ENCODE measurements around the gene BCAN. TPM values are rescaled to one million over a fixed set of nuclear protein-coding genes. Genes with fewer than 3 reads are reported as not detected.

BCAN gene
- total RNA-seq, 2 experiments from 2014 or later = not detected

DNA sequence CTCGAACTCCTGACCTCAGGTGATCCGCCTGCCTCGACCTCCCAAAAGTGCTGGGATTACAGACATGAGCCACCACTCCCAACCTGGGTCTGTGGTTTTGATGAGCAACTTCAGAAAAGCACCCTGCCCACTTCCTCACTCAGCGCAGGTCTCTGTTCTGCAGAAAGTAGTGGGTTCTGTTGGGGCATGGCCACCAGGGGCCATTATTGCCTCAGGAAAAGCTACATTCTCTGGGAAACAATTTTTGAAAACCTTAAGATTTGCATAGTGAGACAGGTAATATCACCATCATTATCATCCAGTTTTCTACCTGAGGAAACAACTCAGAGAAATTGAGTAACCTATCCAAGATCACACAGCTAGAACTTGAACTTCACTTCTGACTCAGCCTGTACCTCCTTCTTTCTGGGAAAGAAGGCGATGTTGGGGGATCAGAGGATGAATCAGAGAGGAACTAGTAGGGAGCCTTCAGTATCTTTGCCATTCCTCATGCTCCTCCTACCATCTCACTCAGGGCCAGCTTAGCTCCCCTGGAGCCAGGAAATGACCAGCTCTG, 42.4 kb downstream of the BCAN start:
- H3K27me3 Mint-ChIP-seq (ENCODE audit: low read depth) = peaks cover 41% of the 10 kb centered on the region
- peak; percentile 66 for DNase-seq
- ChIA-PET CTCF (interaction anchor here (0.6 to 19.7 kb wide), 15 partner anchors 9 to 733 kb away, joined by 3 to 543 read pairs (median 6); partner anchors contain the start of genes CRABP2, ISG20L2 and METTL25B), POLR2A (no interaction called here)
- H3K4me3 Mint-ChIP-seq = no peak overlapping the region
- H3K4me1 Mint-ChIP-seq (ENCODE audit: low read depth) = peaks cover 21% of the 10 kb centered on the region
- peak overlapping the region; percentile 25 for H3K27ac Mint-ChIP-seq
- ATAC-seq = peak; percentile 80
- H3K36me3 Mint-ChIP-seq (ENCODE audit: low read depth) = no peaks in the 10 kb centered on the region
- no peaks in the 10 kb centered on the region for H3K9me3 Mint-ChIP-seq (ENCODE audit: insufficient read depth)

DNA sequence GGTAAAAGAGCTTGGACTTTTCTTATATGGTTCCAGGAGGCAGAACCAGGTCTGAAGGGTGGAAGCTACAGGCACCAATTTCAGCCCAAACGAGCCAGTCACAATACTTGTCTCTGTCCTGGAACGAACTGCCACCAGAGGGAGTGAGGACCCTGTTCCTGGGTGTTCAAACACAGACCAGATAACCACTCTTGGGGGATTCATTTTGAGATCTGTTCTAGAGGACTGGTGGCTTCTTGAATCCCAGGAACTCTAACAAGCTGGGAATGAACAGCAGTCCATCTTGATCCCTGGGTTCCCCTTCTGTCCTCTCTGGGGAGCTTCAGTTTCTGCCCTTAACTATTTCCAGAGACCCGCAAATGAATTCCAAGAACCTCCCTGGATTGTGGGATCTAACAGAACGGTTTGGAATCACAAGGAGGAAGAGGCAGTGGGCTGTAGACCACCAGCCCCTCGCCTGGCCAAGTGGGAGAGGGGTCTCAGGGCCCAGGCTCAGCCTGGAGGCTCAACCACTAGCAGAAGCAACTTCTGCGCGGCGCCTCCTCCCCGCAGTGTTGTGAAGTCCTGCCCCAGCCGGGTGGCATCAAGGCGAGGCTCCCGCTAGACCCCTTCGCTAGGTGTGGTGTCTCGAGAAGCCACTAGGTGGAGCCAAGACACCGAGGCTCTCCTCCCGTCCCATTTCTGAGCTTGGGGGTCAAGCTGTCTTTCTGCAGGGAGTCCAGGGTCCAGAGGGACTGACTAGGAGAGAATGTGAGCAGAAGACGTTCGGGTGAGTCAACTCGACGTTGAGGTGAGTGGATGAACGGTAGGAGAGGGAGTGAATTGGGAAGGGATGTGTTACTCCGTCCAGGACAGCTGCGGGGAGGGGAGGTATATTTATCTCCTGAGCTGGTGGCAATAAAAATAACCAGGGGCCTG, 47.4 kb downstream of the BCAN start:
- Mint-ChIP-seq H3K4me1 (ENCODE audit: low read depth) (peaks cover 36% of the 10 kb centered on the region), H3K27ac (no peak overlapping the region), H3K9me3 (ENCODE audit: insufficient read depth) (no peaks in the 10 kb centered on the region), H3K36me3 (ENCODE audit: low read depth) (no peaks in the 10 kb centered on the region), H3K4me3 (no peak overlapping the region), H3K27me3 (ENCODE audit: low read depth) (peaks cover 55% of the 10 kb centered on the region)
- peak; percentile 97 for ATAC-seq
- ChIA-PET POLR2A (interaction anchor here (0.7 to 2.1 kb wide), 5 partner anchors 12 to 171 kb away, joined by 3 to 16 read pairs (median 5); partner anchors contain the start of genes ISG20L2 and METTL25B), CTCF (interaction anchor here (0.6 to 19.7 kb wide), 53 partner anchors 10 to 446 kb away, joined by 3 to 543 read pairs (median 4); partner anchors contain the start of genes CRABP2, INSRR, ISG20L2 and METTL25B)
- DNase-seq = peak; percentile 83

DNA sequence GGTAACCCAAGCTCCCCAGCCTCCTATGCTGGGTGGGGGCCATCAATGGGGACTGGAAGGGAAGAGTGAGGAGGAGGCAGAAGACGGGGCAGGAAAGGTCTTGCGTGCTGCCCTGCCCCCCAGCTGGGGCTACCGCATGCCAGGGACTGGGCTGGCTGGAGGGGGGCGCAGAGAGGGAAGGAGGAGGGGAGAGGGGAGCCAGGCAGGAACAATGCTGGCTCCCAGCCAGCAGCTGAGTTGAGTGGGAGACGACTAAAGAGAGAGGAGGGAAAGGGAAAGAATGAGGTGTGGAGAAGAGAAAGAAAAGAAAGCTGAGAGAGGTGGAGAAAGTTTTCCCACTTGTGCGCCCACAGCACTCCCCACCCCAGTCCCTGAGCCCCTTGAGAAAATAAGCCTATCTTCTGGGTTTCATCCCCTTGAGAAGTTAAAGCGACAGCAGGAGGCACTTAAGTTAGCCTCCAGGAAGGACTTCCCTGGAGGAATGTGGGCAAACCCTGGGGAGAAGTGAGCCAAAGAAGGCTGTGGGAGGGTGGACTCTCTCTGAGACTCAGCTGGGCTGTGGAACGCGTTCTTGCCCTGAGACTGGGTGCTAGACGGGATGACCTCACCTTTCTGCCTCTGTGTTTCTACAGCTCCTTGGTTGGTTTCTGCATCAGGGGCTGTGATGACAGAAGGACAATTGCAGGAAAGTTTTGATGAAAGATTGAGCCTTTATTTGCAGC, 48.2 kb downstream of the BCAN start:
- no peak overlapping the region for H3K27ac Mint-ChIP-seq
- POLR2A ChIA-PET = interaction anchor here (0.7 to 2.1 kb wide), 5 partner anchors 11 to 66 kb away, joined by 3 to 16 read pairs (median 5); partner anchors contain the start of genes ISG20L2 and METTL25B
- H3K4me3 Mint-ChIP-seq = no peak overlapping the region

DNA sequence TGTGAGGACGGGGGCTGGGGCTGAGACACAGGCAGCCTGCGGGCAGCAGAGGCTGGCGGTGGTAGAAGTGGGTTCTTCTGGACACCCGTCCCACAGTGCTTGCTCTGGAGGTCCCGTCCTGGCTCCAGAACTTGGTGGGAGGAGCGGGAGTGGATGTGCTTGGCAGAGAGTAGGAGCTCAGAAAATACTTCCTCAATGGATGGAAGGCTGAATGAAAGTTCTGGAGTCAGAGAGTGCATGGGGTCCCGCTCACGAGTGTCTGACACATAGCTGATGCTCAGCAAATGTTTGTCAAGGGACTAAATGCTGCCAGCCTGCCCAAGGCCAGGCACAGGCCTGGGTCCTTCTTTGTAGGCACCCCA, 48.7 kb downstream of the BCAN start:
- Mint-ChIP-seq H3K27me3 (ENCODE audit: low read depth) (peaks cover 54% of the 10 kb centered on the region), H3K36me3 (ENCODE audit: low read depth) (no peaks in the 10 kb centered on the region), H3K27ac (no peak overlapping the region), H3K9me3 (ENCODE audit: insufficient read depth) (no peaks in the 10 kb centered on the region), H3K4me3 (no peak overlapping the region), H3K4me1 (ENCODE audit: low read depth) (peaks cover 29% of the 10 kb centered on the region)
- CTCF ChIA-PET = interaction anchor here (0.9 to 19.7 kb wide), 20 partner anchors 12 to 245 kb away, joined by 3 to 543 read pairs (median 10); partner anchors contain the start of genes CRABP2, INSRR, ISG20L2 and METTL25B
- ATAC-seq (no peak), DNase-seq (no peak)
- POLR2A ChIA-PET = interaction anchor here (0.7 to 2.1 kb wide), 5 partner anchors 11 to 99 kb away, joined by 3 to 16 read pairs (median 5); partner anchors contain the start of gene NAXE

More for the DNA sequence above, 48.2 kb downstream of the BCAN start:
- H3K4me1 Mint-ChIP-seq (ENCODE audit: low read depth) = peaks cover 29% of the 10 kb centered on the region
- CTCF ChIA-PET = interaction anchor here (0.6 to 19.7 kb wide), 48 partner anchors 11 to 445 kb away, joined by 3 to 543 read pairs (median 4); partner anchors contain the start of genes CRABP2, INSRR, ISG20L2 and METTL25B
- H3K9me3 Mint-ChIP-seq (ENCODE audit: insufficient read depth) = no peaks in the 10 kb centered on the region
- no peak for ATAC-seq
- DNase-seq = no peak
- H3K27me3 Mint-ChIP-seq (ENCODE audit: low read depth) = peaks cover 57% of the 10 kb centered on the region
- no peaks in the 10 kb centered on the region for H3K36me3 Mint-ChIP-seq (ENCODE audit: low read depth)

- POLR2A ChIA-PET = interaction anchor here (0.9 kb wide), 1 partner anchor 99 kb away, joined by 3 read pairs; the partner anchor contains the start of gene NAXE
- H3K27me3 Mint-ChIP-seq (ENCODE audit: low read depth) = peaks cover 53% of the 10 kb centered on the region
- H3K9me3 Mint-ChIP-seq (ENCODE audit: insufficient read depth) = no peaks in the 10 kb centered on the region
- ATAC-seq = no peak
- H3K4me1 Mint-ChIP-seq (ENCODE audit: low read depth) = peaks cover 29% of the 10 kb centered on the region
- DNase-seq = no peak
- no peak overlapping the region for H3K4me3 Mint-ChIP-seq
- no peaks in the 10 kb centered on the region for H3K36me3 Mint-ChIP-seq (ENCODE audit: low read depth)
- no peak overlapping the region for H3K27ac Mint-ChIP-seq
- CTCF ChIA-PET = interaction anchor here (1.0 to 19.7 kb wide), 9 partner anchors 12 to 199 kb away, joined by 3 to 543 read pairs (median 67); partner anchors contain the start of genes CRABP2, INSRR, ISG20L2 and METTL25B
Observed at GRCh38 chr1:156691191-156691590, 49.3 kb downstream of the BCAN start.

- peaks cover 53% of the 10 kb centered on the region for H3K27me3 Mint-ChIP-seq (ENCODE audit: low read depth)
Observed at GRCh38 chr1:156691665-156692440, 49.9 kb downstream of the BCAN start.

DNA sequence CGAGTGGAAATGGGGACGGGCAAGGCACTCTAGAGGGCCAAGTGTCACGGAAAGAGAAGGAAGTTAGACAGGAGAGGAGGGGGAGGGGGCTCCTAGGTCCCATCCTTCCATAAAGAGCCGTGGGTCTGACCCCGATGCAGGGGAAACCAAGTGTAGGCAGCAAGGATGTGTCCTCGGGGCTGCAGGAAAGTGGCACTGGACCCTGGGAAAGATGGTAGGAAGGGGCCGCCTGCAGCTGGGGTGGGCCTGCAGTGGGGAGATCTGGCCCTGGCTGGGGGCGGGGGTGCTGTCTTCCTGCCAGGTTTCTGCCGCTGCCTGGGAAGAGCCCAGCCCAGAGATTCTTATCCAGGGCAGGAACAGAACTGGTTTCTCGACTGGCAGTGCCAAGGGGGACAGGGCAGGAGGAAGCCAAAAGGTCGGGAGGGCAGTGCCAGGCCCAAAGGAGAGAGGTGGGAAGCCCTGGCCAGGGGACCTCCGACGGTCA, 50.6 kb downstream of the BCAN start:
- Mint-ChIP-seq H3K9me3 (ENCODE audit: insufficient read depth) (no peaks in the 10 kb centered on the region), H3K4me3 (no peak overlapping the region), H3K27ac (no peak overlapping the region), H3K27me3 (ENCODE audit: low read depth) (peaks cover 53% of the 10 kb centered on the region), H3K36me3 (ENCODE audit: low read depth) (no peaks in the 10 kb centered on the region), H3K4me1 (ENCODE audit: low read depth) (peaks cover 29% of the 10 kb centered on the region)
- POLR2A ChIA-PET = no interaction called here
- no peak for ATAC-seq
- no peak for DNase-seq
- CTCF ChIA-PET = interaction anchor here (4.3 to 19.7 kb wide), 6 partner anchors 13 to 167 kb away, joined by 26 to 543 read pairs (median 102); partner anchors contain the start of genes CRABP2, INSRR, ISG20L2 and METTL25B

More at GRCh38 chr1:156691665-156692440, 49.9 kb downstream of the BCAN start:
- Mint-ChIP-seq H3K4me3 (no peak overlapping the region), H3K27ac (peak overlapping the region; percentile 5), H3K4me1 (ENCODE audit: low read depth) (peaks cover 29% of the 10 kb centered on the region), H3K9me3 (ENCODE audit: insufficient read depth) (no peaks in the 10 kb centered on the region), H3K36me3 (ENCODE audit: low read depth) (no peaks in the 10 kb centered on the region)
- POLR2A ChIA-PET = interaction anchor here (0.9 kb wide), 1 partner anchor 100 kb away, joined by 3 read pairs; the partner anchor contains the start of gene NAXE
- DNase-seq = no peak
- no peak for ATAC-seq
- CTCF ChIA-PET = interaction anchor here (1.0 to 19.7 kb wide), 7 partner anchors 13 to 184 kb away, joined by 3 to 543 read pairs (median 69); partner anchors contain the start of genes CRABP2, INSRR, ISG20L2 and METTL25B

GRCh38 chr1:156692925-156693847, 51.3 kb downstream of the BCAN start:
- H3K9me3 Mint-ChIP-seq (ENCODE audit: insufficient read depth) = no peaks in the 10 kb centered on the region
- peaks cover 53% of the 10 kb centered on the region for H3K27me3 Mint-ChIP-seq (ENCODE audit: low read depth)
- no peaks in the 10 kb centered on the region for H3K36me3 Mint-ChIP-seq (ENCODE audit: low read depth)
- ChIA-PET POLR2A (no interaction called here), CTCF (interaction anchor here (1.3 to 19.7 kb wide), 4 partner anchors 9 to 32 kb away, joined by 7 to 543 read pairs (median 190); partner anchors contain the start of genes CRABP2, ISG20L2, METTL25B and NES)
- no peak for ATAC-seq
- no peak overlapping the region for H3K4me3 Mint-ChIP-seq
- peak; percentile 47 for DNase-seq
- peak overlapping the region; percentile 15 for H3K27ac Mint-ChIP-seq
- H3K4me1 Mint-ChIP-seq (ENCODE audit: low read depth) = peaks cover 29% of the 10 kb centered on the region

GRCh38 chr1:156693848-156694689, 52.2 kb downstream of the BCAN start:
- DNase-seq = no peak
- Mint-ChIP-seq H3K27ac (no peak overlapping the region), H3K27me3 (ENCODE audit: low read depth) (peaks cover 48% of the 10 kb centered on the region), H3K4me1 (ENCODE audit: low read depth) (peaks cover 29% of the 10 kb centered on the region), H3K9me3 (ENCODE audit: insufficient read depth) (no peaks in the 10 kb centered on the region), H3K36me3 (ENCODE audit: low read depth) (peaks cover 3% of the 10 kb centered on the region), H3K4me3 (no peak overlapping the region)
- no peak for ATAC-seq
- CTCF ChIA-PET = interaction anchor here (1.3 to 19.7 kb wide), 3 partner anchors 10 to 31 kb away, joined by 7 to 543 read pairs (median 311); partner anchors contain the start of genes CRABP2, ISG20L2 and METTL25B
- POLR2A ChIA-PET = no interaction called here
